Activated naive CD4-positive, alpha-beta T cell treated with anti-CD3 and anti-CD28 coated beads, Interleukin-2, amount 50 U/mL, for 24 hours (primary cell): Measurements from ENCODE around the gene OAT.

Experiments
- H3K27ac Mint-ChIP-seq: one replicate; pipeline ENCODE4 v1.8.0; 2021; ENCODE audit warnings: mild to moderate bottlenecking, mixed read lengths
- H3K27me3 Mint-ChIP-seq: one replicate; pipeline ENCODE4 v1.8.0; 2021; ENCODE audit warnings: mixed read lengths
- H3K36me3 Mint-ChIP-seq: one replicate; pipeline ENCODE4 v1.8.0; 2021; ENCODE audit warnings: mixed read lengths
- H3K4me1 Mint-ChIP-seq: one replicate; pipeline ENCODE4 v1.8.0; 2021; ENCODE audit warnings: mixed read lengths
- H3K4me3 Mint-ChIP-seq: one replicate; pipeline ENCODE4 v1.8.0; 2021; ENCODE audit warnings: mild to moderate bottlenecking, mixed read lengths
- H3K9me3 Mint-ChIP-seq: one replicate; pipeline ENCODE4 v1.8.0; 2021; ENCODE audit warnings: mixed read lengths

The OAT gene

DNA sequence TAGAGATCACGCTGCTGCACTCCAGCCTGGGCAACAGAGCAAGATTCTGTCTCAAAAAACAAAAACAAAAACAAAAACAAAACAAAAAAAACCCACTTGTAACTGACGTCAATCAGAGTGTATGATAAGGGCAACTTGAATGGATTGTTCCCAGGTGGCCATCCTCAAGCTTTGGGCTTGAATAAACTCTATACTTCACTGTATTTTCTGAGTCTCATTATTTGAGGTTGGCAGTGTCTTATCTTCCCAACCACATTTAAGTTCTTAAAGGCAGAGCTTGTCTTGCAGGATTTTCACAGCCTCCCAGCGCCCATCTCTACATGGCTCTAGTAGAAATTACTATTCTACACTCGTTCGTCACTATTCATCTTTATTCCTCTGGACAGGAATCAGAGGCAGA is 5.1 kb upstream of the OAT start:
- Mint-ChIP-seq H3K4me3 (no peak overlapping the region), H3K27me3 (peaks cover 5% of the 10 kb centered on the region)

DNA sequence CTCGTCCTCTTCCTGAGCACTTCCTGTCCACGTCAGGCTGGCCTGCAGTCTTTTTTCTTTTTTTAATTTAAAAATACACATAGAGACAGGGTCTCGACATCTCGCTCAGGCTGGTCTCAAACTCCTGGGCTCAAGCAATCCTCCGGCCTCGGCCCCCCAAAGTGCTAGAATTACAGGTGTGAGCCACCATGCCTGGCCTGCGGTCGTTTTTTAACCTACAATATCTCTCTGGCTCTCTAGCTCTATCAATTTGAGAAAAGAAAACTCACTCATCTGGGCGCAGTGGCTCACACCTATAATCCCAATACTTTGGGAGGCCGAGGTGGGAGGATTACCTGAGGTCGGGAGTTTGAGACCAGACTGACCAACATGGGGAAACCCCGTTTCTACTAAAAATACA is 4.0 kb upstream of the OAT start:
- peaks cover 4% of the 10 kb centered on the region for H3K27me3 Mint-ChIP-seq
- no peak overlapping the region for H3K27ac Mint-ChIP-seq
- H3K4me3 Mint-ChIP-seq, result no peak overlapping the region
- H3K9me3 Mint-ChIP-seq, result no peaks in the 10 kb centered on the region
- H3K4me1 Mint-ChIP-seq, result peaks cover 6% of the 10 kb centered on the region
- no peaks in the 10 kb centered on the region for H3K36me3 Mint-ChIP-seq

More for the DNA sequence above, 5.1 kb upstream of the OAT start:
- Mint-ChIP-seq H3K9me3 (no peaks in the 10 kb centered on the region), H3K36me3 (no peaks in the 10 kb centered on the region), H3K4me1 (peaks cover 4% of the 10 kb centered on the region), H3K27ac (no peak overlapping the region)

GRCh38 chr10:124420254-124420653 is 1.5 kb upstream of the OAT start:
- Mint-ChIP-seq H3K4me1 (peaks cover 26% of the 10 kb centered on the region), H3K27me3 (peaks cover 2% of the 10 kb centered on the region), H3K9me3 (no peaks in the 10 kb centered on the region), H3K27ac (no peak overlapping the region), H3K4me3 (no peak overlapping the region), H3K36me3 (no peaks in the 10 kb centered on the region)

GRCh38 chr10:124419635-124420034 is 912 bp upstream of the OAT start:
- Mint-ChIP-seq H3K27me3 (peaks cover 2% of the 10 kb centered on the region), H3K4me3 (peak overlapping the region; percentile 76), H3K4me1 (peaks cover 29% of the 10 kb centered on the region), H3K9me3 (no peaks in the 10 kb centered on the region), H3K27ac (peak overlapping the region; percentile 41), H3K36me3 (no peaks in the 10 kb centered on the region)

- Mint-ChIP-seq H3K9me3 (no peaks in the 10 kb centered on the region), H3K27ac (no peak overlapping the region), H3K4me3 (peak overlapping the region; percentile 86), H3K36me3 (no peaks in the 10 kb centered on the region), H3K4me1 (peaks cover 41% of the 10 kb centered on the region), H3K27me3 (no peaks in the 10 kb centered on the region)
Observed at GRCh38 chr10:124417895-124418725, 613 bp downstream of the OAT start.

GRCh38 chr10:124416733-124417132 is 2.0 kb downstream of the OAT start:
- H3K9me3 Mint-ChIP-seq, result no peaks in the 10 kb centered on the region
- peak overlapping the region; percentile 58 for H3K4me3 Mint-ChIP-seq
- peaks cover 49% of the 10 kb centered on the region for H3K4me1 Mint-ChIP-seq
- H3K27me3 Mint-ChIP-seq, result no peaks in the 10 kb centered on the region
- H3K27ac Mint-ChIP-seq, result no peak overlapping the region
- peaks cover 4% of the 10 kb centered on the region for H3K36me3 Mint-ChIP-seq

DNA sequence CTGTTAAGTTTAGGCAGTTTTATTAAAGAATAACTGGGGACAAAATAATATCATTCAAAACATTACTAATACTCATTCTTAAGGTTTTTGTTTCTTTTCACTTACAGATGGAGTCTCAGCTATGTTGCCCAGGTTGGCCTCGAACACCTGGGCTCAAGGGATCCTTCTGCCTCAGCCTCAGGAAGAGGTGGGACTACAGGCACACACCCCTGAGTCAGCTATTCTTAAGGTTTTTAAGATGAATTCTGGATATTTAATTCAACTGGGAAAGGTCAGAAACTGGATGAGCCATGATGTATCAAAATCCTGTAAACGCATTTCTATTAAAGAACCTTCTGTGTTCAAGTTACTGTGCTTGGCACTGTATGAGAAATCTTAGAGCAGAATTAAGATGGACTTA is 3.5 kb downstream of the OAT start:
- Mint-ChIP-seq H3K36me3 (peaks cover 5% of the 10 kb centered on the region), H3K27me3 (no peaks in the 10 kb centered on the region), H3K27ac (no peak overlapping the region), H3K9me3 (no peaks in the 10 kb centered on the region), H3K4me1 (peaks cover 49% of the 10 kb centered on the region), H3K4me3 (no peak overlapping the region)

GRCh38 chr10:124414076-124414475 is 4.6 kb downstream of the OAT start:
- Mint-ChIP-seq H3K27me3 (no peaks in the 10 kb centered on the region), H3K4me3 (no peak overlapping the region), H3K27ac (no peak overlapping the region), H3K4me1 (peaks cover 45% of the 10 kb centered on the region), H3K9me3 (no peaks in the 10 kb centered on the region), H3K36me3 (peaks cover 7% of the 10 kb centered on the region)

- no peaks in the 10 kb centered on the region for H3K9me3 Mint-ChIP-seq
- H3K27ac Mint-ChIP-seq, result no peak overlapping the region
- H3K4me3 Mint-ChIP-seq, result no peak overlapping the region
- H3K36me3 Mint-ChIP-seq, result peaks cover 14% of the 10 kb centered on the region
- H3K27me3 Mint-ChIP-seq, result no peaks in the 10 kb centered on the region
- H3K4me1 Mint-ChIP-seq, result peaks cover 20% of the 10 kb centered on the region
Observed at GRCh38 chr10:124409696-124410095, 9.0 kb downstream of the OAT start.

GRCh38 chr10:124408357-124408756 is 10.4 kb downstream of the OAT start:
- Mint-ChIP-seq H3K4me1 (peaks cover 14% of the 10 kb centered on the region), H3K9me3 (no peaks in the 10 kb centered on the region), H3K36me3 (peaks cover 19% of the 10 kb centered on the region), H3K27ac (no peak overlapping the region), H3K4me3 (no peak overlapping the region), H3K27me3 (no peaks in the 10 kb centered on the region)

DNA sequence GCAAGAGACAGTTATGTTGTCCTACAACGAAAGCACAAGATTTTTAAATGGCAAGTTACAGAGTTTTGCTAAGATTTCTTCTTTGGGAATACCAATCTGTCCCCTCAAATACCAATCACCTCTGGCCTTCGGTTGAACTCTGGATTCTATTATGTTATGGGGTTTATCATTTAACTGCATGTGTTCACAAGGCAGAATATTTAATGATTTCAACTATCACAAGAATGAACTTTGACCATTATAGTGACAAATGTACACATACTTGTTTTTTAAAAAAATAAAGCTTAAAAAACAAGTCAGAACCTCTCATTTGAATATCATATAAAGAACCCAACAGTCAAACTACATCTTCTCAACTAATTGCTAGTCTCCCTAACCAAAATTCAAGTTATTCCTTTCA is 11.3 kb downstream of the OAT start:
- Mint-ChIP-seq H3K4me1 (peaks cover 15% of the 10 kb centered on the region), H3K4me3 (no peak overlapping the region), H3K36me3 (peaks cover 22% of the 10 kb centered on the region), H3K9me3 (no peaks in the 10 kb centered on the region), H3K27ac (no peak overlapping the region), H3K27me3 (no peaks in the 10 kb centered on the region)

DNA sequence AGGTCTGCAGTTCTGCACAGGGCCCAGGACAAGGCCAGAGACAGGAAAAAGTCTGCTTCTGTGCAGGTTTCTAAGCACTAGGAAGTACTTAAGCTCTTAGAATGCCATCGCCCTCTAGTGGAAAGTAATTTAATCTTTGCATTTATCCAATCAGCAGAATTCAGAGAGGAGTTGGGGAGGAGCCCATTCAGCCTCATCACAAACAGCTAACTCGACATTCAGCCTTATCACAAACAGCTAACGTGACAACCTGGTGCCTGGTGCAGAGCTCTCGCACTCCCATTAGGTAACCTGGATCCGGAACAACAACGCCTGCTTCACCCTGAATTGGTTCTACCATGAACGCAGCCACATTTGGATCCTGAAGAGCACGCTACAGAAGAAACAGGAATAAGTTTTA is 15.2 kb downstream of the OAT start:
- H3K9me3 Mint-ChIP-seq, result no peaks in the 10 kb centered on the region

DNA sequence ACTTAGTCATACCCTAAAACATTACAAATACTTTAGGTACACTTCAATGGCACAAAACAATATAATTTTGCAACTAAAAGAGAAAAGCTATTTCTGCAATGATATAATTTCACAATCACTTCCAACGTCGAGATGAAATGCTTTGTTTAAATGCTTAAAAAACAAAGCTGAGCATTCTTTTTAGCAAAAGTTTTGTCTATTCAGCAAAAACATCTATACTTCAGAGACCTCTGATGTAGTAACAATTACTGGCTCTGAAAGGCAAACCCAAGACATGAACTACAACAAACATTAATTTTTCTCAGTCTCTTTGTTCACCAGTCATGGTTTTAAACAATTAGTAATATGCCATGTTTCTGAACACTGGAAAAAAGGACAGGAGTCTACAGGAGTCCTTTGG is 16.4 kb downstream of the OAT start:
- Mint-ChIP-seq H3K9me3 (no peaks in the 10 kb centered on the region), H3K36me3 (peaks cover 18% of the 10 kb centered on the region), H3K27me3 (no peaks in the 10 kb centered on the region), H3K4me1 (peaks cover 10% of the 10 kb centered on the region), H3K4me3 (no peak overlapping the region), H3K27ac (no peak overlapping the region)

More for the DNA sequence above, 15.2 kb downstream of the OAT start:
- Mint-ChIP-seq H3K36me3 (peaks cover 21% of the 10 kb centered on the region), H3K4me3 (no peak overlapping the region), H3K27ac (peak overlapping the region; percentile 30), H3K4me1 (peaks cover 10% of the 10 kb centered on the region), H3K27me3 (no peaks in the 10 kb centered on the region)

- Mint-ChIP-seq H3K27ac (no peak overlapping the region), H3K4me3 (no peak overlapping the region), H3K27me3 (no peaks in the 10 kb centered on the region), H3K4me1 (peaks cover 10% of the 10 kb centered on the region), H3K36me3 (peaks cover 14% of the 10 kb centered on the region), H3K9me3 (no peaks in the 10 kb centered on the region)
Observed at GRCh38 chr10:124401633-124402032, 17.1 kb downstream of the OAT start.

- no peaks in the 10 kb centered on the region for H3K36me3 Mint-ChIP-seq
- no peaks in the 10 kb centered on the region for H3K27me3 Mint-ChIP-seq
- peak overlapping the region; percentile 74 for H3K27ac Mint-ChIP-seq
- no peaks in the 10 kb centered on the region for H3K4me1 Mint-ChIP-seq
- no peaks in the 10 kb centered on the region for H3K9me3 Mint-ChIP-seq
- no peak overlapping the region for H3K4me3 Mint-ChIP-seq
Observed at GRCh38 chr10:124394583-124394982, 24.1 kb downstream of the OAT start.

- Mint-ChIP-seq H3K9me3 (no peaks in the 10 kb centered on the region), H3K4me3 (no peak overlapping the region), H3K4me1 (no peaks in the 10 kb centered on the region), H3K27me3 (no peaks in the 10 kb centered on the region), H3K36me3 (no peaks in the 10 kb centered on the region), H3K27ac (no peak overlapping the region)
Observed at GRCh38 chr10:124392626-124393342, 25.9 kb downstream of the OAT start.
